GM12801 (cell line): ENCODE results near the gene PARD3B.

Source experiments
- CTCF ChIP-seq: IDR thresholded peaks from one replicate; pipeline ENCODE4 v1.5.1; 2011; ENCODE audit warnings: control low read depth; ENCODE audit not compliant: insufficient read length; ENCODE audit errors: extremely low read depth

The PARD3B gene

GRCh38 chr2:204824751-204825453, 279.6 kb downstream of the PARD3B start:
- no peak for TF ChIP-seq CTCF

GRCh38 chr2:204825681-204826080, 280.4 kb downstream of the PARD3B start:
- no peak for TF ChIP-seq CTCF

- no peak for TF ChIP-seq CTCF
These were observed 282.7 kb downstream of the PARD3B start for GRCh38 chr2:204827701-204828590.

- TF ChIP-seq CTCF = no peak
These were observed 289.6 kb downstream of the PARD3B start for GRCh38 chr2:204834716-204835384.

- TF ChIP-seq CTCF = no peak
These were observed 290.5 kb downstream of the PARD3B start for GRCh38 chr2:204835786-204836185.

- TF ChIP-seq CTCF = no peak
These were observed 295.2 kb downstream of the PARD3B start for GRCh38 chr2:204840504-204840903.

GRCh38 chr2:204842068-204842467, 296.8 kb downstream of the PARD3B start:
- TF ChIP-seq CTCF = no peak
